HG03378 (cell line): ENCODE data around the gene DNAH10.

ENCODE experiments used
- ATAC-seq: cut with Tn5 transposase; IDR thresholded peaks from one replicate; pipeline ENCODE4 v1.9.1; 2021; ENCODE audit warnings: mild to moderate bottlenecking, moderate library complexity; ENCODE audit not compliant: unreplicated experiment

DNAH10 gene

GRCh38 chr12:123836292-123836691 is 74.2 kb downstream of the DNAH10 start:
- ATAC-seq, result no peak

- ATAC-seq, result no peak
Measured at GRCh38 chr12:123839826-123840225, 77.7 kb downstream of the DNAH10 start.

- no peak for ATAC-seq
Measured at GRCh38 chr12:123840765-123841425, 78.8 kb downstream of the DNAH10 start.

GRCh38 chr12:123843912-123844748 is 82.0 kb downstream of the DNAH10 start:
- ATAC-seq, result no peak

- no peak for ATAC-seq
Measured at GRCh38 chr12:123845881-123846280, 83.8 kb downstream of the DNAH10 start.

GRCh38 chr12:123846340-123846739 is 84.2 kb downstream of the DNAH10 start:
- ATAC-seq, result no peak

- no peak for ATAC-seq
Measured at GRCh38 chr12:123847019-123847418, 84.9 kb downstream of the DNAH10 start.

- no peak for ATAC-seq
Measured at GRCh38 chr12:123847876-123848275, 85.8 kb downstream of the DNAH10 start.

GRCh38 chr12:123849517-123849916 is 87.4 kb downstream of the DNAH10 start:
- ATAC-seq, result no peak

GRCh38 chr12:123850246-123851134 is 88.4 kb downstream of the DNAH10 start:
- ATAC-seq, result no peak

GRCh38 chr12:123853396-123854070 is 91.4 kb downstream of the DNAH10 start:
- no peak for ATAC-seq

- no peak for ATAC-seq
Measured at GRCh38 chr12:123854232-123854631, 92.1 kb downstream of the DNAH10 start.

GRCh38 chr12:123854918-123855317 is 92.8 kb downstream of the DNAH10 start:
- ATAC-seq, result no peak

- ATAC-seq, result no peak
Measured at GRCh38 chr12:123856681-123857080, 94.6 kb downstream of the DNAH10 start.

- ATAC-seq, result no peak
Measured at GRCh38 chr12:123858176-123858575, 96.1 kb downstream of the DNAH10 start.

- ATAC-seq, result no peak
Measured at GRCh38 chr12:123859035-123859434, 96.9 kb downstream of the DNAH10 start.

GRCh38 chr12:123860377-123860776 is 98.3 kb downstream of the DNAH10 start:
- ATAC-seq, result no peak

GRCh38 chr12:123861392-123861791 is 99.3 kb downstream of the DNAH10 start:
- no peak for ATAC-seq

GRCh38 chr12:123867141-123867540 is 105.0 kb downstream of the DNAH10 start:
- ATAC-seq, result no peak

- ATAC-seq, result no peak
Measured at GRCh38 chr12:123868791-123869190, 106.7 kb downstream of the DNAH10 start.

- ATAC-seq, result no peak
Measured at GRCh38 chr12:123873793-123874192, 111.7 kb downstream of the DNAH10 start.
